HEK293 (cell line): ENCODE data around the gene BPNT1.
A peak's percentile ranks its signal among the peaks of the same experiment; 100 is the strongest.

ENCODE experiments used
- CTCF ChIA-PET: fragments of 350-600 bp; formaldehyde crosslinking; extraction: SDS; loops from one replicate; lab custom pipeline; 2021; ENCODE audit warnings: antibody characterized with exemption; lab: Yijun Ruan, JAX
- POLR2A ChIA-PET: fragments of 300-600 bp; formaldehyde crosslinking; extraction: SDS; loops from one replicate; lab custom pipeline; 2020; ENCODE audit warnings: antibody characterized with exemption, inconsistent platforms; lab: Yijun Ruan, JAX
- H3K27ac ChIP-seq: fragments of 200-500 bp; sonication (Bioruptor generic); 2 replicates; pipeline ENCODE4 v1.5.1; 2014; ENCODE audit warnings: low read depth, low read length, control low read depth, inconsistent platforms; ENCODE audit errors: extremely low read depth
- H3K36me3 ChIP-seq, 2 experiments: fragments of 200-500 bp in 1 of 2; sonication (Bioruptor generic) in 1 of 2; 1 replicate in 1 of 2; 2 replicates in 1 of 2; pipeline ENCODE4 v1.5.1; 2014 to 2017; ENCODE audit warnings: inconsistent platforms in 2 of 2, low read length in 2 of 2; ENCODE audit not compliant: control insufficient read depth in 2 of 2, insufficient read depth in 1 of 2
- H3K4me1 ChIP-seq: fragments of 200-500 bp; sonication (Bioruptor generic); 2 replicates; pipeline ENCODE4 v1.5.1; 2014; ENCODE audit warnings: mild to moderate bottlenecking, low read length, inconsistent platforms; ENCODE audit not compliant: control insufficient read depth, insufficient read depth
- H3K4me3 ChIP-seq: 2 replicates; pipeline ENCODE4 v1.5.1; 2011; ENCODE audit warnings: low read depth, mild to moderate bottlenecking, control low read depth, low read length, moderate library complexity
- H3K9me3 ChIP-seq: fragments of 200-500 bp; sonication (Bioruptor generic); 2 replicates; pipeline ENCODE4 v1.5.1; 2014; ENCODE audit warnings: low read depth, low read length, inconsistent platforms; ENCODE audit not compliant: control insufficient read depth, insufficient read depth
- BCL6B ChIP-seq: fragments of 450-650 bp; formaldehyde crosslinking; IDR thresholded peaks from 2 replicates; pipeline ENCODE4 v1.5.1; 2017; ENCODE audit warnings: missing biosample characterization, missing genetic modification characterization
- CTCF ChIP-seq: fragments of 450-650 bp; formaldehyde crosslinking; IDR thresholded peaks from 2 replicates; pipeline ENCODE4 v1.5.1; 2016; ENCODE audit warnings: missing biosample characterization, missing genetic modification characterization
- GLIS2 ChIP-seq: fragments of 450-650 bp; formaldehyde crosslinking; IDR thresholded peaks from 2 replicates; pipeline ENCODE4 v1.5.1; 2016; ENCODE audit warnings: missing biosample characterization, missing genetic modification characterization
- TSHZ1 ChIP-seq: fragments of 450-650 bp; formaldehyde crosslinking; IDR thresholded peaks from 2 replicates; pipeline ENCODE4 v1.5.1; 2016; ENCODE audit warnings: missing biosample characterization, missing genetic modification characterization, borderline replicate concordance
- ZIC2 ChIP-seq: fragments of 450-650 bp; formaldehyde crosslinking; IDR thresholded peaks from 2 replicates; pipeline ENCODE4 v1.5.1; 2016; ENCODE audit warnings: missing biosample characterization, missing genetic modification characterization
- ZNF121 ChIP-seq: fragments of 450-650 bp; formaldehyde crosslinking; IDR thresholded peaks from 2 replicates; pipeline ENCODE4 v1.5.1; 2016; ENCODE audit warnings: missing biosample characterization, missing genetic modification characterization
- ZNF132 ChIP-seq: fragments of 450-650 bp; formaldehyde crosslinking; IDR thresholded peaks from 2 replicates; pipeline ENCODE4 v1.5.1; 2017; ENCODE audit warnings: missing biosample characterization, missing genetic modification characterization, borderline replicate concordance
- ZNF133 ChIP-seq: fragments of 450-650 bp; formaldehyde crosslinking; IDR thresholded peaks from 2 replicates; pipeline ENCODE4 v1.5.1; 2016; ENCODE audit warnings: missing biosample characterization, missing genetic modification characterization
- ZNF148 ChIP-seq: fragments of 450-650 bp; formaldehyde crosslinking; IDR thresholded peaks from 2 replicates; pipeline ENCODE4 v1.5.0; 2017; ENCODE audit warnings: missing biosample characterization, missing genetic modification characterization, borderline replicate concordance
- ZNF211 ChIP-seq: fragments of 450-650 bp; formaldehyde crosslinking; IDR thresholded peaks from 2 replicates; pipeline ENCODE4 v1.5.1; 2016; ENCODE audit warnings: low read depth, missing biosample characterization, missing genetic modification characterization
- ZNF24 ChIP-seq: fragments of 450-650 bp; formaldehyde crosslinking; IDR thresholded peaks from 2 replicates; pipeline ENCODE4 v1.5.1; 2016; ENCODE audit warnings: missing biosample characterization, missing genetic modification characterization
- ZNF350 ChIP-seq: fragments of 450-650 bp; formaldehyde crosslinking; IDR thresholded peaks from 2 replicates; pipeline ENCODE4 v1.5.0; 2017; ENCODE audit warnings: missing biosample characterization, mild to moderate bottlenecking, missing genetic modification characterization
- ZNF391 ChIP-seq: fragments of 450-650 bp; formaldehyde crosslinking; IDR thresholded peaks from 2 replicates; pipeline ENCODE4 v1.5.1; 2016; ENCODE audit warnings: low read depth, missing biosample characterization, missing genetic modification characterization, borderline replicate concordance
- ZNF404 ChIP-seq: fragments of 450-650 bp; formaldehyde crosslinking; IDR thresholded peaks from 2 replicates; pipeline ENCODE4 v1.5.1; 2017; ENCODE audit warnings: missing biosample characterization, missing genetic modification characterization
- ZNF416 ChIP-seq: fragments of 450-650 bp; formaldehyde crosslinking; IDR thresholded peaks from 2 replicates; pipeline ENCODE4 v1.5.1; 2016; ENCODE audit warnings: missing biosample characterization, missing genetic modification characterization
- ZNF549 ChIP-seq: fragments of 450-650 bp; IDR thresholded peaks from 2 replicates; pipeline ENCODE4 v1.5.1; 2018; ENCODE audit warnings: missing biosample characterization, missing genetic modification characterization, mild to moderate bottlenecking, inconsistent platforms, moderate library complexity
- ZNF558 ChIP-seq: fragments of 450-650 bp; formaldehyde crosslinking; IDR thresholded peaks from 2 replicates; pipeline ENCODE4 v1.5.1; 2016; ENCODE audit warnings: missing biosample characterization, missing genetic modification characterization
- ZNF670 ChIP-seq: fragments of 450-650 bp; formaldehyde crosslinking; IDR thresholded peaks from 2 replicates; pipeline ENCODE4 v1.5.1; 2016; ENCODE audit warnings: missing biosample characterization, missing genetic modification characterization, low read depth
- ZNF768 ChIP-seq: fragments of 450-650 bp; formaldehyde crosslinking; IDR thresholded peaks from 2 replicates; pipeline ENCODE4 v1.5.1; 2018; ENCODE audit warnings: missing biosample characterization, mild to moderate bottlenecking, missing genetic modification characterization
- ZSCAN4 ChIP-seq: fragments of 450-650 bp; formaldehyde crosslinking; IDR thresholded peaks from 2 replicates; pipeline ENCODE4 v1.5.1; 2017; ENCODE audit warnings: missing biosample characterization, missing genetic modification characterization

BPNT1 gene

GRCh38 chr1:220077887-220078286 is 11.7 kb downstream of the BPNT1 start (continued):
- no peak for TF ChIP-seq ZNF24 (tag by site-specific recombination)
- TF ChIP-seq ZNF558: no peak
- no peak for TF ChIP-seq ZSCAN4 (tag by site-specific recombination)

GRCh38 chr1:220076861-220077762 is 12.5 kb downstream of the BPNT1 start:
- POLR2A ChIA-PET: no interaction called here
- peaks cover 15 to 32% of the 10 kb centered on the region in 2 experiments; a peak in 2 of 3 replicates for H3K36me3 ChIP-seq
- no peaks in the 10 kb centered on the region for H3K9me3 ChIP-seq
- H3K4me3 ChIP-seq: no peak overlapping the region
- H3K27ac ChIP-seq: no peak overlapping the region
- CTCF ChIA-PET: no interaction called here
- TF ChIP-seq ZNF768 (tag by site-specific recombination) (no peak), ZNF391 (tag by site-specific recombination) (no peak), ZNF211 (no peak), TSHZ1 (tag by site-specific recombination) (no peak), ZNF121 (tag by site-specific recombination) (peak; percentile 75; the same call in 1 of the 2 replicates), GLIS2 (tag by site-specific recombination) (no peak), ZNF404 (tag by site-specific recombination) (no peak), ZNF549 (tag by site-specific recombination) (no peak)
- no peaks in the 10 kb centered on the region for H3K4me1 ChIP-seq

- Histone ChIP-seq H3K27ac (no peak overlapping the region), H3K9me3 (no peaks in the 10 kb centered on the region), H3K4me3 (no peak overlapping the region), H3K36me3 (peaks cover 13 to 57% of the 10 kb centered on the region in 2 experiments), H3K4me1 (no peaks in the 10 kb centered on the region)
- CTCF ChIA-PET: no interaction called here
- POLR2A ChIA-PET: no interaction called here
- TF ChIP-seq ZNF670 (tag by site-specific recombination) (no peak), ZNF350 (tag by site-specific recombination) (no peak), CTCF (tag by site-specific recombination) (no peak), ZNF133 (no peak), ZIC2 (tag by site-specific recombination) (no peak), ZNF148 (no peak), ZNF416 (tag by site-specific recombination) (no peak), ZNF132 (tag by site-specific recombination) (no peak), BCL6B (tag by site-specific recombination) (no peak)
Measured at GRCh38 chr1:220067269-220068204, 22.1 kb downstream of the BPNT1 start.
